Hepatocyte (in vitro differentiated cells): ENCODE data around the gene HYAL3. TPM values are rescaled to one million over a fixed set of nuclear protein-coding genes. Genes with fewer than 3 reads are reported as not detected.

Experiments used
- DNase-seq: peaks from one replicate; pipeline ENCODE4 v3.0.0-alpha.2; 2016; ENCODE audit warnings: low spot score
- H2AFZ ChIP-seq: fragments of 200-600 bp; sonication (generic); 2 replicates; pipeline ENCODE4 v1.6.0; 2016; ENCODE audit warnings: antibody characterized with exemption, mild to moderate bottlenecking
- H3K27ac ChIP-seq: fragments of 200-600 bp; sonication (generic); 2 replicates; pipeline ENCODE4 v1.5.1; 2016; ENCODE audit warnings: mild to moderate bottlenecking
- H3K27me3 ChIP-seq: fragments of 200-600 bp; sonication (generic); 2 replicates; pipeline ENCODE4 v1.6.1; 2016
- H3K36me3 ChIP-seq: fragments of 200-600 bp; sonication (generic); replicated peaks from 2 replicates; pipeline ENCODE4 v1.5.1; 2016; ENCODE audit warnings: low read depth; ENCODE audit not compliant: insufficient read depth
- H3K4me1 ChIP-seq: fragments of 200-600 bp; sonication (generic); 2 replicates; pipeline ENCODE4 v1.5.1; 2016; ENCODE audit warnings: mild to moderate bottlenecking, moderate library complexity; ENCODE audit not compliant: insufficient read depth
- H3K4me2 ChIP-seq: fragments of 200-600 bp; sonication (generic); 2 replicates; pipeline ENCODE4 v1.6.0; 2016
- H3K4me3 ChIP-seq: fragments of 200-600 bp; sonication (generic); 2 replicates; pipeline ENCODE4 v1.5.1; 2016; ENCODE audit warnings: mild to moderate bottlenecking
- H3K79me2 ChIP-seq: fragments of 200-600 bp; sonication (generic); 2 replicates; pipeline ENCODE4 v1.6.0; 2017; ENCODE audit warnings: mild to moderate bottlenecking
- H3K9me2 ChIP-seq: fragments of 200-600 bp; sonication (generic); replicated peaks from 2 replicates; pipeline ENCODE4 v1.6.0; 2017; ENCODE audit warnings: mild to moderate bottlenecking; ENCODE audit not compliant: insufficient read depth
- H3K9me3 ChIP-seq: fragments of 200-600 bp; sonication (generic); 2 replicates; pipeline ENCODE4 v1.5.1; 2016; ENCODE audit warnings: low read depth, mild to moderate bottlenecking
- H4K20me1 ChIP-seq: fragments of 200-600 bp; sonication (generic); 2 replicates; pipeline ENCODE4 v1.6.0; 2016; ENCODE audit warnings: mild to moderate bottlenecking; ENCODE audit not compliant: insufficient read depth, poor library complexity, severe bottlenecking
- CTCF ChIP-seq: fragments of 200-600 bp; sonication (generic); IDR thresholded peaks from 2 replicates; pipeline ENCODE4 v1.5.1; 2016; ENCODE audit warnings: antibody characterized with exemption, mild to moderate bottlenecking; ENCODE audit not compliant: poor library complexity
- EZH2 ChIP-seq: fragments of 200-600 bp; sonication (generic); IDR thresholded peaks from 2 replicates; pipeline ENCODE4 v1.6.1; 2016; ENCODE audit warnings: antibody characterized with exemption, mild to moderate bottlenecking, borderline replicate concordance
- EZH2phosphoT487 ChIP-seq: fragments of 200-600 bp; sonication (generic); IDR thresholded peaks from one replicate; pipeline ENCODE4 v1.6.1; 2018; ENCODE audit warnings: antibody characterized with exemption, mild to moderate bottlenecking, low read depth, moderate library complexity; ENCODE audit not compliant: unreplicated experiment, severe bottlenecking
- WGBS: methylation state at CpG from one replicate; pipeline ENCODE4 v1.1.6; 2016; ENCODE audit warnings: low lambda C conversion rate; ENCODE audit errors: missing lambda C conversion rate; 5-methylcytosine and 5-hydroxymethylcytosine counted together
- polyA plus RNA-seq: library from polyadenylated mRNA; unstranded; fragments of >200 nt; fragmentation: Nextera tagmentation; extraction: Ambion mirVana; gene quantifications from 2 replicates; pipeline ENCODE4 v1.2.1, GENCODE V29; 2016
- total RNA-seq: library from RNA; depleted of rRNA; stranded (reverse); fragments of >200 nt; gene quantifications from 2 replicates; pipeline ENCODE4 v1.2.3, GENCODE V29; 2014

Gene HYAL3
- total and polyA plus RNA-seq, 2 experiments from 2014 or later: 3.7 to 7.0 TPM

GRCh38 chr3:50279255-50280016 is 19.8 kb downstream of the HYAL3 start:
- 91% methylated on average over 8 of the region's 8 CpGs for WGBS
- no peak for TF ChIP-seq CTCF
- TF ChIP-seq EZH2: no peak
- no peak for TF ChIP-seq EZH2phosphoT487

GRCh38 chr3:50278880-50279224 is 20.4 kb downstream of the HYAL3 start, which contains the start of gene LSMEM2:
Gene LSMEM2, plus strand, starts transcription at chr3:50279087. Its CDS starts 27 bp downstream, at chr3:50279114.
- Histone ChIP-seq H3K27ac (no peak within 1 kb of the TSS), H2AFZ (no peak within 1 kb of the TSS), H3K4me1 (no peaks in the 10 kb centered on the region), H3K36me3 (no peaks in the 10 kb centered on the region), H3K9me3 (no peaks in the 10 kb centered on the region), H3K27me3 (peaks cover 10% of the 10 kb centered on the region), H3K4me3 (no peak within 1 kb of the TSS), H3K79me2 (no peaks in the 10 kb centered on the region), H3K9me2 (no peaks in the 10 kb centered on the region), H3K4me2 (no peak within 1 kb of the TSS), H4K20me1 (no peaks in the 10 kb centered on the region)
- no peak for DNase-seq
- WGBS: 90% methylated on average over 2 of the region's 2 CpGs
- TF ChIP-seq EZH2phosphoT487: no peak
- TF ChIP-seq CTCF: no peak
- no peak for TF ChIP-seq EZH2

More at GRCh38 chr3:50279255-50280016, 19.8 kb downstream of the HYAL3 start:
- no peak overlapping the region for H3K4me3 ChIP-seq
- no peaks in the 10 kb centered on the region for H3K9me3 ChIP-seq
- no peaks in the 10 kb centered on the region for H4K20me1 ChIP-seq
- no peaks in the 10 kb centered on the region for H3K79me2 ChIP-seq
- H3K4me2 ChIP-seq: no peak overlapping the region
- DNase-seq: no peak
- H3K27me3 ChIP-seq: peaks cover 9% of the 10 kb centered on the region
- no peak overlapping the region for H3K27ac ChIP-seq
- H3K9me2 ChIP-seq: no peaks in the 10 kb centered on the region
- no peak overlapping the region for H2AFZ ChIP-seq
- no peaks in the 10 kb centered on the region for H3K4me1 ChIP-seq
- no peaks in the 10 kb centered on the region for H3K36me3 ChIP-seq

- no peak overlapping the region for H3K4me3 ChIP-seq
- H3K27ac ChIP-seq: no peak overlapping the region
- TF ChIP-seq CTCF (no peak), EZH2 (no peak), EZH2phosphoT487 (no peak)
- no peaks in the 10 kb centered on the region for H3K9me2 ChIP-seq
- H3K4me2 ChIP-seq: no peak overlapping the region
- no peaks in the 10 kb centered on the region for H3K9me3 ChIP-seq
- no peaks in the 10 kb centered on the region for H3K36me3 ChIP-seq
- DNase-seq: no peak
- no peak overlapping the region for H2AFZ ChIP-seq
- no peaks in the 10 kb centered on the region for H3K4me1 ChIP-seq
- WGBS: 83% methylated on average over 4 of the region's 4 CpGs
- H3K79me2 ChIP-seq: no peaks in the 10 kb centered on the region
- H4K20me1 ChIP-seq: no peaks in the 10 kb centered on the region
- peaks cover 10% of the 10 kb centered on the region for H3K27me3 ChIP-seq
Measured at GRCh38 chr3:50278123-50278879, 20.9 kb downstream of the HYAL3 start.
